ENCODE measurements around the gene MN1.

DNA sequence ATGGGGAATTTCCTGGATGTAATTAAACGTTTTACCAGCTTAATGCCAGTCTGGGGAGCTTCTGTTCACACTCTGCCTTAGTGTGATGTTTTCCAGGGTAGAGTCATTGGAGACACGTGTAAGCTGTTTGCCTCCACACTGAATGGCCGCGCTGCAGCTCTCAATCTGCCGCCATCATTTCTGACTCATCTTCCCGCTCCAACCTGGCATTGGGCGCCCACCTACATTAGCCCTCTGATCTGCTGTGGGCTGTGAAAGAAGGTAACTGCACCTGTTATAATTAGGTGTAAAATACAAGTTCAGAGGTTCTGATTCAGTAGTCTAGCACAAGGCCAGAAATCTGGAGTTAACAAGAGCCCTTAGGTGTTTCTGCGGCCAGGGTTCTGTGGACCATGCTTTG is 54.6 kb downstream of the MN1 start:
- TF ChIP-seq, protein P1, sequence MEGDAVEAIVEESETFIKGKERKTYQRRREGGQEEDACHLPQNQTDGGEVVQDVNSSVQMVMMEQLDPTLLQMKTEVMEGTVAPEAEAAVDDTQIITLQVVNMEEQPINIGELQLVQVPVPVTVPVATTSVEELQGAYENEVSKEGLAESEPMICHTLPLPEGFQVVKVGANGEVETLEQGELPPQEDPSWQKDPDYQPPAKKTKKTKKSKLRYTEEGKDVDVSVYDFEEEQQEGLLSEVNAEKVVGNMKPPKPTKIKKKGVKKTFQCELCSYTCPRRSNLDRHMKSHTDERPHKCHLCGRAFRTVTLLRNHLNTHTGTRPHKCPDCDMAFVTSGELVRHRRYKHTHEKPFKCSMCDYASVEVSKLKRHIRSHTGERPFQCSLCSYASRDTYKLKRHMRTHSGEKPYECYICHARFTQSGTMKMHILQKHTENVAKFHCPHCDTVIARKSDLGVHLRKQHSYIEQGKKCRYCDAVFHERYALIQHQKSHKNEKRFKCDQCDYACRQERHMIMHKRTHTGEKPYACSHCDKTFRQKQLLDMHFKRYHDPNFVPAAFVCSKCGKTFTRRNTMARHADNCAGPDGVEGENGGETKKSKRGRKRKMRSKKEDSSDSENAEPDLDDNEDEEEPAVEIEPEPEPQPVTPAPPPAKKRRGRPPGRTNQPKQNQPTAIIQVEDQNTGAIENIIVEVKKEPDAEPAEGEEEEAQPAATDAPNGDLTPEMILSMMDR (IDR thresholded peaks at IDR 0.05; ENCODE audit: low read length), result no peak
- TF ChIP-seq EZH2 (optimal IDR thresholded peaks at IDR 0.05; ENCODE audit: low read depth, low read length), result no peak
